ENCODE results near the gene GADD45A. TPM values are rescaled to one million over a fixed set of nuclear protein-coding genes. Genes with fewer than 3 reads are reported as not detected.

GADD45A gene, protein sequence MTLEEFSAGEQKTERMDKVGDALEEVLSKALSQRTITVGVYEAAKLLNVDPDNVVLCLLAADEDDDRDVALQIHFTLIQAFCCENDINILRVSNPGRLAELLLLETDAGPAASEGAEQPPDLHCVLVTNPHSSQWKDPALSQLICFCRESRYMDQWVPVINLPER
- 10 to 100 TPM; 47.0 to 48.3 TPM for total RNA-seq

DNA sequence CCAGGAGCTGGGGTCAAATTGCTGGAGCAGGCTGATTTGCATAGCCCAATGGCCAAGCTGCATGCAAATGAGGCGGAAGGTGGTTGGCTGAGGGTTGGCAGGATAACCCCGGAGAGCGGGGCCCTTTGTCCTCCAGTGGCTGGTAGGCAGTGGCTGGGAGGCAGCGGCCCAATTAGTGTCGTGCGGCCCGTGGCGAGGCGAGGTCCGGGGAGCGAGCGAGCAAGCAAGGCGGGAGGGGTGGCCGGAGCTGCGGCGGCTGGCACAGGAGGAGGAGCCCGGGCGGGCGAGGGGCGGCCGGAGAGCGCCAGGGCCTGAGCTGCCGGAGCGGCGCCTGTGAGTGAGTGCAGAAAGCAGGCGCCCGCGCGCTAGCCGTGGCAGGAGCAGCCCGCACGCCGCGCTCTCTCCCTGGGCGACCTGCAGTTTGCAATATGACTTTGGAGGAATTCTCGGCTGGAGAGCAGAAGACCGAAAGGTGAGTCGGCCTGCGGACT is at the start of gene GADD45A:
Gene GADD45A, plus strand, starts transcription at position 135 of the 491 bp plus-strand sequence. Its CDS starts 294 bp downstream, at position 429.
- intact Hi-C loops (cut with micrococcal nuclease), result loop anchor here (1.0 to 10.0 kb wide), 13 partner anchors 51 to 1870 kb away; no protein-coding TSS in a partner anchor
- CTCF ChIA-PET, result interaction anchor here (1.4 to 4.2 kb wide), 4 partner anchors 10 to 75 kb away, joined by 3 to 27 read pairs (median 5); no protein-coding TSS in a partner anchor
- no peaks in the 10 kb centered on the region for H3K9me3 Mint-ChIP-seq
- peaks cover 46% of the 10 kb centered on the region for H3K4me1 Mint-ChIP-seq (ENCODE audit: low read depth)
- H3K27ac Mint-ChIP-seq, result peak within 1 kb of the TSS; percentile 92
- H3K27me3 Mint-ChIP-seq (ENCODE audit: low read depth), result no peaks in the 10 kb centered on the region
- H3K36me3 Mint-ChIP-seq (ENCODE audit: low read depth), result peaks cover 22% of the 10 kb centered on the region
- H3K4me3 Mint-ChIP-seq, result peak within 1 kb of the TSS; percentile 90
- peak; percentile 98 for DNase-seq

DNA sequence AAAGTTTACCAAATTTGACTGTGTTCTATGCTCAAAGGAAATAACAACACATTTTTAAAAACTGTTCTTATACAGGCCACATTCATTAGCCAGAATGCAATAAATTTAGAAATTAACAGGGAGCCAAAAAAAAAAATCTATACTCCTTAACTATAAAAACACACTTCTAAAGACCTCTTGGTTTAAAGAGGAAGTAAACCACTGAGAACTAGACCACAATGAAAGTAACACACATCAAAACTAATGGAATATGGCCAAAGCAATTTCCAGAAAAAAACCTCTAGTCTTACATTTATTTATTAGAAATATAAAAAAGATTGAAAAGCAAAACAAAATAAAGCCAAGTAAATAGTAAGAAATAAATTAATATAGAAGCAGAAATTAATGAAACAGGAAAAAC is 48.9 kb upstream of the GADD45A start:
- intact Hi-C loops (cut with micrococcal nuclease), result no loop called here
- Mint-ChIP-seq H3K9me3 (no peaks in the 10 kb centered on the region), H3K4me1 (ENCODE audit: low read depth) (peaks cover 16% of the 10 kb centered on the region), H3K27ac (no peak overlapping the region), H3K27me3 (ENCODE audit: low read depth) (no peaks in the 10 kb centered on the region), H3K4me3 (no peak overlapping the region), H3K36me3 (ENCODE audit: low read depth) (no peaks in the 10 kb centered on the region)
- CTCF ChIA-PET, result interaction anchor here (0.6 to 0.7 kb wide), 2 partner anchors 42 to 73 kb away, joined by 3 read pairs; no protein-coding TSS in a partner anchor
- DNase-seq, result no peak

DNA sequence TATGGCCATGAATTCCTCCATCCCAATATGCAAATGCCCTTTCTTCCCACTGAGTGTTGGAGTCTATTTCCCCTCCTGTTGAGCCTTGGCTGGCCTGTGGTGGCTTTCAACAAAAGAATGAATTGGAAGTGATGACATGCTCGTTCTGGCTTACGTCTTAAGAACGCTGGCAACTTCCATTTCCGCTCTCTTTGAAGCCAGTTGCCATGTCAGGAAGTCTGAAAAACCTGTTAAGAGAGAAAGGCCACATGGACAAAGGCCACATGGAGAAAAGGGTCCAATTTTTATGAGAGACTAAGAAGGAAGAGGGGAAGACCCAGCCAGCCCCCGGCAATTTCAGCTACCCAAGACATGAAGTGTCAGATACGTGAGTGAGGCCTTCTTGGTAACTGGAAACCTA is 45.6 kb upstream of the GADD45A start:
- Mint-ChIP-seq H3K4me3 (no peak overlapping the region), H3K27ac (no peak overlapping the region), H3K4me1 (ENCODE audit: low read depth) (peaks cover 16% of the 10 kb centered on the region), H3K27me3 (ENCODE audit: low read depth) (no peaks in the 10 kb centered on the region), H3K9me3 (no peaks in the 10 kb centered on the region), H3K36me3 (ENCODE audit: low read depth) (no peaks in the 10 kb centered on the region)
- CTCF ChIA-PET, result interaction anchor here (0.9 kb wide), 1 partner anchor 78 kb away, joined by 4 read pairs; no protein-coding TSS in a partner anchor
- no peak for DNase-seq
- intact Hi-C loops (cut with micrococcal nuclease), result no loop called here

DNA sequence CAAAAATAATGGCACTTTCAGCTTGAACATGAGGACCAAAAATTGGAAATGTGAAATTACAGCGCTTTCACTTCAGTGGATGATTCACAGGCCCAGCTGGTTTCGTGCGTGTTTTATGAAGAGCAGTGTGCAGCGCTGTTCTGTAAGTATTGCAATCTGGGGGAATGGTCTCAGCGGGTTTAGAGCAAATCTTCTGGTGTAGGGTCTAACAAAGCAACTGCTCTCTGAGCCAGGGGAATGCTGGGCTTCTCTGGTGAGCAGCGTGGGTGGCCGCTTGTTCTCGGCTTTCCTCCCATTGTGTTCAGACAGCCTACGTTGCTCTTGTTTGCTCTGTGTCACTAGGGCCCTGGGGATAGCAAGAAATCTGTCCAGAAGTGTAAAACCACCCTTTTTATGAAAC is 42.4 kb upstream of the GADD45A start:
- CTCF ChIA-PET, result interaction anchor here (1.2 kb wide), 2 partner anchors 117 to 118 kb away, joined by 4 read pairs; no protein-coding TSS in a partner anchor

DNA sequence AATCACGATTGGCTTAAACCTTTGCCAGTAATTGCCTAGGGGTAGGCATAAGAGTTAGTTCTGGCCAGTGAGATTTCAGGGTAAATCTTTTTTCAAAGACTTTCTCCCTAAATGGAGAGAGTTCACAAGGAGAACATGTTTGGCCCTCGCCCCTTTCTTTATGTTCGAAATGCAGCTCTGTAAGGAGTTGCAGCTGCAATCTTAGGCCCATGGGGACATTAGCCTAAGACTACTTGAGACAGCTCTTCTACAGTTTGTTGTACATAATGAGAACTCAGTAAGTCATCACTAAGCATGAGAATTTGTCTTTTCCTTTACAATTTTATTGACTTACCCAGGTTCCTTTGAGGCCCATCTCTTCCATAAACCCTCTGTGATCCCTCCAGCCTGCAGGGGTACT is 40.4 kb upstream of the GADD45A start:
- no peaks in the 10 kb centered on the region for H3K36me3 Mint-ChIP-seq (ENCODE audit: low read depth)
- H3K27ac Mint-ChIP-seq, result no peak overlapping the region
- DNase-seq, result no peak
- intact Hi-C loops (cut with micrococcal nuclease), result no loop called here
- no peaks in the 10 kb centered on the region for H3K9me3 Mint-ChIP-seq
- H3K27me3 Mint-ChIP-seq (ENCODE audit: low read depth), result no peaks in the 10 kb centered on the region
- CTCF ChIA-PET, result no interaction called here
- H3K4me1 Mint-ChIP-seq (ENCODE audit: low read depth), result no peaks in the 10 kb centered on the region
- H3K4me3 Mint-ChIP-seq, result no peak overlapping the region

More for the DNA sequence above, 42.4 kb upstream of the GADD45A start:
- Mint-ChIP-seq H3K27ac (no peak overlapping the region), H3K4me1 (ENCODE audit: low read depth) (no peaks in the 10 kb centered on the region), H3K9me3 (no peaks in the 10 kb centered on the region), H3K4me3 (no peak overlapping the region), H3K27me3 (ENCODE audit: low read depth) (no peaks in the 10 kb centered on the region), H3K36me3 (ENCODE audit: low read depth) (no peaks in the 10 kb centered on the region)
- intact Hi-C loops (cut with micrococcal nuclease), result no loop called here
- no peak for DNase-seq

DNA sequence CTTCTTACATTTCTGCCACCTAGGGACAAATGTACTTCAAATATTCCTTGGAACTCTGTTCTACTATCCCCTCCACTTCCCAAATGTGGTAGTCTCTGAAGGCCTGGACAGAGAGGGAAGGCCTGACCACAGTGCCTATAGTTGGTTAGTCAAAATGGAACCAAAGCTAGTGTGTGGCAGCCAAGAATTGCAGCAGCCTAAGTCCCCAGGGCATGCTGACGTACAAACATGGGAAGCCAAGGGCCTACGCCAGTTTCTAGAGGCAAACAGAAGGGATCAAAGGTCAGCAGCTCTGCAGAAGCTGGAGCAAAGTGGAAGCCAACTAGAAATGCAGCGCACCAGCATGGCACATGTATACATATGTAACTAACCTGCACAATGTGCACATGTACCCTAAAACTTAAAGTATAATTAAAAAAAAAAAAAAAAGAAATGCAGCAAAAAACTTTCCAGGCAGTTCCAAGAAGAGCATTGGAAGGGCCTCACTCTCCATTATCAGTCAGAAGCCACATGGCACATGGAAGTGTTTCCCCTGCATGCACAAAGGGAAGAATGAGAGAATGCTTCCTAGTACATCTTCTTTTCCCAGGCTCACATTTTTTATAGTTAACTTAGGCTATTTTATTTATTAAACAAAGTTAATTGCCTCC is 39.4 kb upstream of the GADD45A start:
- H3K4me1 Mint-ChIP-seq (ENCODE audit: low read depth), result no peaks in the 10 kb centered on the region
- H3K4me3 Mint-ChIP-seq, result no peak overlapping the region
- H3K9me3 Mint-ChIP-seq, result no peaks in the 10 kb centered on the region
- DNase-seq, result no peak
- intact Hi-C loops (cut with micrococcal nuclease), result no loop called here
- no peaks in the 10 kb centered on the region for H3K36me3 Mint-ChIP-seq (ENCODE audit: low read depth)
- H3K27ac Mint-ChIP-seq, result no peak overlapping the region
- no peaks in the 10 kb centered on the region for H3K27me3 Mint-ChIP-seq (ENCODE audit: low read depth)
- CTCF ChIA-PET, result interaction anchor here (0.7 to 1.1 kb wide), 2 partner anchors 10 to 121 kb away, joined by 3 to 5 read pairs; no protein-coding TSS in a partner anchor

DNA sequence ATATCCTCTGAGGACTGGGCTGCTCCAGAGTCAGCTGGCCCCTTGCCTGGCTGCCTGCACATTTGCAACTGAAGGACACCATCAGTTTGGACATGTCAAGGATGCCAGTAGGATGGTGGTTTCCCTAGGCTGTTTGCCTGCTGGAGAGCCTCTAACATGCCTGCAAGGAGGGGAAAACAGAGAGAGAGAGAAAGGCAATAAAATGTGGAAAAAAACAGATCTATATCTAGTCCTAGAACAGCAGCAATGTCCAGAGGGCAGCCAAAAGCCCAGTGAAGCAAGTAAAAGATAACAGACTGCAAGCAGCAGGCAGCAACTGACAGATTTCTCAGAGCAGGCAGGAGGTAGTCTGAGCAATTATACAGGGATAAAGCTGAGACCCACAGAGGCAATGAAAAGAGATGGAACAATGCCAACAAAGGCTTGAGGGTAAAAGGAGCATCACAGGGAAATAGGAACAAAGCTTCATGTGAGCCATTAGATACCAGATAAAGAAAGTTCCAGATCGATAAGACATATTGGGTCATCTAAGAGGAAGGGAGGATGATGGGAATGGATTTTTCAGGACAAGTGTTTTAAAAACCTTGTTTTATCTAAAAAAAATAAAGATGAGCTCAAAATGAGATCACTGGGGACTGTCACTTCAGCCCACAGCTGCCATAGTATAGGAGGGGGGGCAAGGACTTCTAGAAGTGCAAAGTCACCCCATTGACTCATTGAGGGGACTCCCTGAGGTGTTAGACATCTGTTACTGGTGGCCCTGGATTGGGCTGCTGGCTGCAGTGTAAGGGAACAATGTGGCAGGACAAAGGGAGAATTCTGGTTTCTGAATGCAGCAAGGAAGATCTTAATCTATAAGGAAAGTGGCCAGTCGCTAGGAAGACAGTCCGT is 38.6 kb upstream of the GADD45A start:
- intact Hi-C loops (cut with micrococcal nuclease), result no loop called here
- DNase-seq, result no peak
- no peaks in the 10 kb centered on the region for H3K9me3 Mint-ChIP-seq
- H3K4me3 Mint-ChIP-seq, result no peak overlapping the region
- CTCF ChIA-PET, result interaction anchor here (0.7 to 1.7 kb wide), 3 partner anchors 11 to 120 kb away, joined by 3 to 5 read pairs (median 4); no protein-coding TSS in a partner anchor
- no peaks in the 10 kb centered on the region for H3K36me3 Mint-ChIP-seq (ENCODE audit: low read depth)
- H3K27ac Mint-ChIP-seq, result no peak overlapping the region
- no peaks in the 10 kb centered on the region for H3K4me1 Mint-ChIP-seq (ENCODE audit: low read depth)
- H3K27me3 Mint-ChIP-seq (ENCODE audit: low read depth), result no peaks in the 10 kb centered on the region

DNA sequence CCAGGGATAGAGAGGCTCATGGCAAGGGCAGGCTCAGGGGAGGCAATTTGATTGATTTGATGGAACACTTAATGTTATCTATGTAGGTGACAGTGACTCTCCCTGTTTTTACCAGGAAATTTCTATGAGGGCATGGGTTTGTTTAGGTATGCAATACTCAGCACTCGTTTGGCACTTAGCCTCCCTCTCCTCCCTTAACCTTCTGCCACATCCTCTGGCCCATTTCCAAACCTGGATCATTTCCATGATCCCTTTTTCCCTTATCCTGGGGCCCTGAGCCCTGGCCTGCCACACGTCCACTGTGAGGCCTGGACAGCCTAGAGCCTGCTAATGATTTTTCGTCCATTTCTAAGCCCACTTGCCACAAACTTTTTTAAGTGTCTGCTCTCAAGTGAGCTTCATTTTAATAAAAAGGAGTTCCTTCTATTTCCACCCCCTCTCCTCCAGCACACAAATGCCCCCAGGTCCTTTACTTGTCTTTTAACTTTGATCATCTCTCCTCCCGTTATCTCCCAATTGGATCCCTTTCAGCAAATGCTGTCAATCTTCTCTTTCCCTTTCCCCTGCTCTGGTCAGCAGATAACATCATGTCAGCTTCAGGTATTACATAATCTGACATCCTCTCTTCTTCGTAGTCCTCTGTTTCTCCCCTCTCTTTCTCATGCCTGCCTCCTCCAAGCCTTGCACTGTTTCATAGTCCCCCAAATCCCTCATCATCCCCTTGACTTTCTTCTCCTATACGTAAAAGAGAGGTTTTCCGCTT is 37.8 kb upstream of the GADD45A start:
- Mint-ChIP-seq H3K36me3 (ENCODE audit: low read depth) (no peaks in the 10 kb centered on the region), H3K4me1 (ENCODE audit: low read depth) (no peaks in the 10 kb centered on the region), H3K27me3 (ENCODE audit: low read depth) (no peaks in the 10 kb centered on the region), H3K4me3 (no peak overlapping the region), H3K9me3 (no peaks in the 10 kb centered on the region), H3K27ac (no peak overlapping the region)
- CTCF ChIA-PET, result interaction anchor here (0.7 to 1.7 kb wide), 3 partner anchors 113 to 119 kb away, joined by 4 to 5 read pairs (median 4); no protein-coding TSS in a partner anchor
- DNase-seq, result no peak
- intact Hi-C loops (cut with micrococcal nuclease), result no loop called here

DNA sequence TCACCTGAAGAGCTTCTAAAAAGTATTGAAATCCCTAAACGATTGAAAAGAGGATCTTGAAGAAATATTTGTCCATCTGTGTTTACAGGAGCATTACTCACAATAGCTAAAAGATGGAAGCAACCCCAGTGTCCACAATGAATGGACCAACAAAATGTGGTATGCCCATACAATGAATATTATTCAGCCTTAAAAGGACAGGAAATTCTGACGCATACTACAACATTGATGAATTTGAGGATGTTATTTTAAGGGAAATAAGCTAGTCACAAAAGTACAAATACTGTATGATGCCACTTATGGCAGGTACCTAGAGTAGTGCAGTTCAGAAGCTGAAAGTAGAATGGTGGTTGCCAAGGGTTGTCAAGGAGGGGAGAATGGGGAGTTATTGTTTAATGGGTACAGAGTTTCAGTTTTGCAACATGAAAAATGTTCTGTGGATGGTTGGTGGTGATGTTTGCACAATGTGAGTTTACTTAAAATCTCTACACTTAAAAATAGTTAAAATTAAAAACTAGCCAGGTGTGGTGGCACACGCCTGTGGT is 37.1 kb upstream of the GADD45A start:
- Mint-ChIP-seq H3K27ac (no peak overlapping the region), H3K36me3 (ENCODE audit: low read depth) (no peaks in the 10 kb centered on the region), H3K9me3 (no peaks in the 10 kb centered on the region), H3K4me1 (ENCODE audit: low read depth) (no peaks in the 10 kb centered on the region), H3K27me3 (ENCODE audit: low read depth) (no peaks in the 10 kb centered on the region), H3K4me3 (no peak overlapping the region)
- DNase-seq, result no peak
- CTCF ChIA-PET, result interaction anchor here (0.7 to 1.7 kb wide), 2 partner anchors 112 to 118 kb away, joined by 4 read pairs; no protein-coding TSS in a partner anchor
- intact Hi-C loops (cut with micrococcal nuclease), result no loop called here

DNA sequence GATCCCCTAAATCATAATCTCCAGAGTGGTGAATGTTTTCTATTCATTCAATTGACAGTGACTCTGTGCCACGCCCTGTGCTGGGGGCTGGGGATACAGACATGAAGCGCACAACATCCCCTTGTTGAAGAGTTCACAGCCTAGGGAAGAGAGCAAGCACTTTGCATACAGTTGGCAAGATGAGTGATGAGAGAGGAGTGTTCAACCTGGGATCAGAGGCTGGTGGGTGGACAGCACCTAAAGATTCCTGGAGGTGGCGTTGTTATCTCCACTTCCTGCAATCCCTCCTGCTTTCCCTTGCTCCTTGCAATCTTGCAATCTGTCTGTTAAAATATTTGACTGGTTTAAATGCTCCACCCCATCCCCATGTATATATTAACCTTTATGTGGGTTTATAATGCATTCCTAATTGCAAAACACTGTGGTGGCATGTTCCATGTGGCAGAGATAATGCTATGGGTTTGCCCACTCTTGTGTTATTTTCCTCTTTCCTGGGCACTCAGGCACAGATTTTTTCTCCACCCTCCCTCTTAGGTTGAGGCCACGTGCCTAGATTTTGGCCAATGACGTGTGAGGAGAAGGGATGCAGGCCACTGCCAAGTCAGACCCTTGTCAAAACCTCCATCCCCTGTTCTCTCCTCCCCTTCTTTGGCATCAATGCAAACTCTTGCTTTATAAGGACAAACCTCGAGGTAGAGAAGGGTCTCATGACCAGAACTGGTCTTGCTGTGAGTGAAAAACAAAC is 36.2 kb upstream of the GADD45A start:
- Mint-ChIP-seq H3K36me3 (ENCODE audit: low read depth) (no peaks in the 10 kb centered on the region), H3K4me1 (ENCODE audit: low read depth) (no peaks in the 10 kb centered on the region), H3K9me3 (no peaks in the 10 kb centered on the region), H3K27ac (no peak overlapping the region), H3K27me3 (ENCODE audit: low read depth) (no peaks in the 10 kb centered on the region), H3K4me3 (no peak overlapping the region)
- DNase-seq, result no peak
- CTCF ChIA-PET, result no interaction called here
- intact Hi-C loops (cut with micrococcal nuclease), result no loop called here

DNA sequence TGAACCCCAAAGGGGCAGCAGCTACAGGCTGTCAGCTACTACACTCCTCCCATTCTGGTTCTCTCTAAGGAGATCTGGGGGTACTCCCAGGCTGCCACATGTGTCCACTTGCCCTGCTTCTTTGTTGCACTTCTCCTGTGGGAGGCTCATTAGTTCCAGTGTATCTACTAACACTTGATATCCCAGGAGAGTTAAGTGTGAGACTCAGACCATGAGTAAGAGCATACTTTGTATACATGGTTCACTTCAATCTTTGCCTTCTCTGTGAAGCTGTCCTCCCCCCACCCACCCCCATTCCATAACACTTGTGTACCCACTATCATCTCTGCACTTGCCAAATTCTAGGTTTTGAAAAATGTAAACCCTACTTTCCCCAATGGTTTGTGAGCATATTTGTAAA is 34.9 kb upstream of the GADD45A start:
- no peaks in the 10 kb centered on the region for H3K4me1 Mint-ChIP-seq (ENCODE audit: low read depth)
- CTCF ChIA-PET, result no interaction called here
- H3K9me3 Mint-ChIP-seq, result no peaks in the 10 kb centered on the region
- no peaks in the 10 kb centered on the region for H3K36me3 Mint-ChIP-seq (ENCODE audit: low read depth)
- H3K4me3 Mint-ChIP-seq, result no peak overlapping the region
- no peak overlapping the region for H3K27ac Mint-ChIP-seq
- no peak for DNase-seq
- H3K27me3 Mint-ChIP-seq (ENCODE audit: low read depth), result no peaks in the 10 kb centered on the region
- intact Hi-C loops (cut with micrococcal nuclease), result no loop called here

Data from activated naive CD4-positive, alpha-beta T cell treated with anti-CD3 and anti-CD28 coated beads for 36 hours (primary cell).